NCI-H774 (cell line): Measurements from ENCODE around the gene CASK.

Experiments
- DNase-seq: peaks from one replicate; lab custom pipeline; 2025; lab: John Stamatoyannopoulos, UW

The CASK gene

GRCh38 chrX:41559235-41560052, 363.9 kb downstream of the CASK start:
- DNase-seq = no peak

DNA sequence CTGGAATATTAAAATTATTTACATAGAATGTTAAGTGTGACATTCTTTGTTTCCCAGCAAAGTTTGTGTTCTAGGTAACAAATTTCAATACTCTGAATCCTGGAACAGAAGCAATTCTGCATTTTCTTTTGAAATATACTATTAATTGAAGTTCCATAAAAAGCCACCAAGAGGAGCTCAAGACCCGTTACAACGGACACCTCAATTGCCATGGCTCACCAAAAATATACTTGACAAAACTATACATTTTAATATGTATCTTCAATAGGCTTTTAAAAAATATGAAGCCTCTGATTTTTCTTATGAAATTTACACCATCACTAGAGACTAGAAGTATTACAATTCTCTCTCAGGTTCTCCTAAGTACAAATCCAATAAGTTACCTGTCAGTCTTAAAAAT, 364.8 kb downstream of the CASK start:
- no peak for DNase-seq

DNA sequence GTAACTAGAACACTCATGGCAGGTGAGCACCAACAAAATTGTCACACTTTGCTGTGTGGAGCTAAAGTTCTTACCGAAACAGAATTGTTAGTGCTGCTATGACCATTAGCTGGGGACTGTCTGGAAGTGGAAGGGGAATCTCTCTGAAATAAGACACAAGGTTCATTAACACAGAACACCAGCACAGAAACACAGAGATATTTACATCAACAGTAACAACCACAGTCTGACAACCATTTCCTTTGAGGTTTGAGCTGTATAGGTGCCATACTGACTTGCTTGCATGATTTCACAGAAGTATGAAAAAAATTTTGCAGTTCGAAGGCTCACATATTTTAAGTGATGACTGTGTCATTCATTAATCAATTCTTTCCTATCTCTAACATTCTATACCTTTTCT, 366.4 kb downstream of the CASK start:
- DNase-seq = no peak

DNA sequence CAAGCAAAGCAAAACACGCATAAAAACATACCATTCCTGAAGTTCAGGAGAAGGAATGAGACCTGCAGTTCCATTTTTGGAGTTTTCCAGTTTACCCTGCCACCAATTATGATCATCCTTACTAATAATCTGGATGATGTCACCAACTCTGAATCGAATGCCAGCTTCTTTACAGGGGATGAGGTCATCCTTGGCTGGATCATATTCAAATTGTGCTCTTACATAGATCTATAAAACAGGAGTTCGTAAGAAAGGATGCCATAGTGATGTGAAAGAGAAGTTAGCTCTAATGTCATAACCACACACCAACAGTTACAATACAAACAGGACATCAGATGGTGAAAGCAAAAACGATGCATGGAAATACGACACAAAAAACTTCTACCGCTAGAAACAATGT, 369.7 kb downstream of the CASK start:
- no peak for DNase-seq

- DNase-seq = no peak
These were observed 374.9 kb downstream of the CASK start for GRCh38 chrX:41548411-41548810.

DNA sequence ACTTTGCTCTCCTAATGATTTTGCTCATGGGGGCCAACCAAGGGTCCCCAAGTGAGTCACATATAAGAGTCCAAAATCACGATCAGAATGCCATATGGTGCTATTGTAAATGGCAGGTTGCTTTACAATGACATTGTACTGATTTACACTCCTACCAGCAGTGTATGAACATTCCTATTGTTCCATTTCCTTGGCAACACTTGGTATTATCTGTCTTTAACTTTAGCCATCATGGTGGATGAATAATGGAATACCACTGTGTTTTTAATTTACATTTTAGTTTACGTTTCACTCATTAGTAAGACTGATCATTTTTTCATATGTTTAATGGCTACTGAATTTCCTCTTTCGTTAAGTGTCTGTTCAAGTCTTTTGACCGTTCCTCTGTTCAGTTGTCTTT, 379.7 kb downstream of the CASK start:
- no peak for DNase-seq

GRCh38 chrX:41543025-41543424, 380.3 kb downstream of the CASK start:
- no peak for DNase-seq

DNA sequence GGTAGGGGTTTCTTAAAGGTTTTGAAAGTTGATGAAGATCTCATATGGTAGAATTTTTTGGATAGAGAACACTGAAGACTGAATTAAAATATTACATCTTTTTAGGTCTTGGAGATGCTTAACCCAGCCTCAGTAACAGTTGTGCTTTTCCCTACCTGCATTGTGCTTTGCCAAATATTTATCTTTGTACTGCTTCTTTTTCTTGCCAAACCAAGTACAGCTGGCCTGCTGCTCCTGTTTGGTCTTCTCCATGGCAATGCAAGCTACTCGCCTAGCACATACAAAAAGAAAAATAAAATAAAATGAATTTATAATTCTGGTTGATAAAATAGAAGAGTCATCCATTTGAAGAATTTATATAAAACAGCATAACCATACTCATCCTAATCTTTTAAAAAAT, 380.8 kb downstream of the CASK start:
- no peak for DNase-seq

DNA sequence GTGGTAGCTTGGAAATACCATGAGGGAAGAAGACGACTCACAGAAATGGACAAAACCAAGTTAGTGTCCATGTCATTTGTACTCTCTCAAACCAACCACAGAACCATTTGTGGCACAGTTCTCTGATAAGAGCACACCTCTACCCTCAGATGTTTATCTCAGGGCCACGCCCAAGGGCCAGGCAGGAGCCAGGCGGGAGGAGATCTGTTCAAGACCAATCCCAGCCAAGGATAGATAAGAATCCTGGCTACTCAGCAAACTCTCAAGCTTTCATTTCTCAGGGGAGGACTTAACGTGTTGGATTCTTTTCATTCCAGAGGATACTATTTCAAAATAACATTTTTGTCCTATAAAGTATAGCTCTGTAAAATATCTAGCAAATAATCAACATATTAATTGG, 381.2 kb downstream of the CASK start:
- no peak for DNase-seq

- no peak for DNase-seq
These were observed 382.0 kb downstream of the CASK start for GRCh38 chrX:41541386-41541785.

DNA sequence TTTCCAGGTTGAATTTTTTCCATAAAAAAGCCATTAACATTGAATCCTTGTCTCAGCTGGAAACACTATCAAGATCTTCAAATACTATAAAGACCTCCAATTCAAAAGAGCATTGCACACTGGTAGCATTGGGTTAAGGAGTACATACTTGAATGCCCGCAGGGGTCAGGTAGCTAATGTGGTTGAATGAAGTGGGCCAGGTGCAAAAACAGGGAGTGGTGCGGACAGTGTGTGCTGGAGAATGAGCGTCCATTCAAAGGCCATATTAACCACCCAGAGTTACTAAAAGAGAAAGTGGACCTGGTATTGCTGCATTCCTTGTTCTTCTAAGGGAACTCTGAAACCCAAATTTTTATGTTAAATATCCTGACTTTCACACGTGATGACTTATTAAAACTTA, 384.6 kb downstream of the CASK start:
- peak; percentile 42 for DNase-seq

DNA sequence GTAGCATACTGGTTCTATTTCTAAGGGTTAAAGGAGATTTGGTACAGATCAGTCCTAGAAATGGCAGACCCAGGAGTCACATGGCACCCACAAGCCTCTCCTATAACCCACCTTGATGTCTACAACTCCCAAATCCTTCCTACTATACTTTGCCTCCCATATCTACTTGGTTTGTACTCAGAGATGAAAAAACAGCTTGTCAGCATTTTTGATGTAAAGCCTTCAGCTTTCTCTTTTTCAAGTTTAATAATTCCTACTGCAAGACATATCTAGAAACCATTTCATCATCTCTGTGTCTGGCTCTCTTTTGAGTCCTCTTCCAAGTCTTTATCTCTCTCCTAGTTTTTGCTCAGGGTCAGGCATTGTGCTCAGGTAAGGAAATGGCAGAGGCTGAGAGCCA, 393.3 kb downstream of the CASK start:
- DNase-seq = no peak

DNA sequence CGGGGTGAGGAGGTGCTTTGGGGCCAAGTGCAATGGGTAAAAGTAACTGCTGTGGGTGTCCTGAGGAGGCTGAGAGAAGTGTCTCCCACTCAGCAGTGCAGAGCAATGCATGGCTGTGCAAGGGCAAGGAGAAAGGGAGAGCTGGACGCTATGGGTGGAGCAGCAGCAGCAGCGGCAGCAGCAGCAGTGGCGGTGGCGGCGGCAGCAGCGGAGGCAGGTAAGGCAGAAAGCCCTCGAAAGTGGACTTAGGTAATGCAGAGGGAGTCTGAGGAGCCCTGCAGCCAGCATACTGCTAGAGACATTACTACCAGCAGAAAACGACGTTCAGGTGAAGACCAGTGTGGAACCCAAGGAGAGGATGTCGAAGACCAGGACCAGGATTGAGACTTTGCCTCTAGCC, 394.1 kb downstream of the CASK start:
- no peak for DNase-seq

DNA sequence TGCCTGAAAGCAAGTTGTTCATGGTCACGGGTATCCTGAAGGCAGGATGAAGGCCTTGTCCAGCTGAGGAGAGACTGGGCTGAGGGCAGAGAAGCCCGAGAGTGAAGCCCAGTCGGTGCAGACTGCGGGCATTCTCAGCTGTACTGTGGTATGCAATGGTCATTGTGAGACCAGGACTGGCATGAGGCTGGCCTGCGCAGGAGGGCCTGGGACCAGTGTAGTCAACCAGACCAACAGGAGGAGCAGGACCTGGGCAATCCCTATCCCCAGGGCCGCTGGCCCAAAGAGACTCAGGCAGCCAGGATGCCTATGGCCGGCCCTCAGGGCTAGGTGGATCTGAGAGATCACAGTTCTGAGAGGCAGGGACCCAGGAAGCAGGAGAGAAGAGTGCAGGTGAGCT, 394.6 kb downstream of the CASK start:
- no peak for DNase-seq

GRCh38 chrX:41526925-41527324, 396.4 kb downstream of the CASK start:
- DNase-seq = no peak

- DNase-seq = no peak
These were observed 397.1 kb downstream of the CASK start for GRCh38 chrX:41526271-41526670.

- no peak for DNase-seq
These were observed 400.7 kb downstream of the CASK start for GRCh38 chrX:41522671-41523070.

DNA sequence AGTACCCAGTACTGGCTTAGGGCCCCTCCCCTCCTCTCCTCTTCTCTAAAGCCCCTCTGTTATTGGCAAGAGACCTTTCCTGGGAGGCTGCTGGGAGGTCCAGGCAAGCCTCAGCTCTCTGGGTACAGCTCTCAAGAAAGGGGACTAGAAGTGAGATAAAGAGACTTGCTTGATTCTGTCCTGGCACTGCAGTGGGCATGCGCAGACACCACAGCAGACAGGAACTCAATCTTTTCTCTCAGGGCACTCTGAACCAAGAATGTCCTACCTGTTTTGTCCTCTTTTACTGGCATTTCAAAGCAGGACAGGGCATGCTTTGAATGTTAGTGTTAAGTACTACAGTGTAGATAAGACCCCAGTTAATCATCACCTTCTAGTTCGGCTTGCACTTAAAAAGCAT, 401.3 kb downstream of the CASK start:
- DNase-seq = no peak

- DNase-seq = no peak
These were observed 403.9 kb downstream of the CASK start for GRCh38 chrX:41519468-41519867.

DNA sequence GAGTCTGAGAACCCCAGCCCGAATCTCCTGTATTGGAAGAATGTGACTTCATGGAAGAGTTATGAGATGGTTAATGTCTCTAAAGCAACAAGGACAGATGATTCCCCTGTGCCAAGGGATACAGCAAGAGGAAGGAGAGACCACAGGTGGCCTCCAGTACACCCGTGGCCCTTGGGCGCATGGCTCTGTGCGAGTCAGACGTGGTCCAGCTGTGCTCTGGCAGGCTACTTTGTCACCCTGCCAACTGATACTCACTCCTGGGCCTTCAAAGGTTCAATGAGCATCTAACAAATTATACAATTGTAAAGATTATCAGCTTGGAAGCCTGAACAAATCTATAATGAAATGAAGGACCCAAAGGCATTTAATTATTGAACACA, 404.5 kb downstream of the CASK start:
- no peak for DNase-seq

GRCh38 chrX:41518127-41518840, 405.1 kb downstream of the CASK start:
- DNase-seq = no peak

GRCh38 chrX:41516999-41517765, 406.2 kb downstream of the CASK start:
- no peak for DNase-seq

DNA sequence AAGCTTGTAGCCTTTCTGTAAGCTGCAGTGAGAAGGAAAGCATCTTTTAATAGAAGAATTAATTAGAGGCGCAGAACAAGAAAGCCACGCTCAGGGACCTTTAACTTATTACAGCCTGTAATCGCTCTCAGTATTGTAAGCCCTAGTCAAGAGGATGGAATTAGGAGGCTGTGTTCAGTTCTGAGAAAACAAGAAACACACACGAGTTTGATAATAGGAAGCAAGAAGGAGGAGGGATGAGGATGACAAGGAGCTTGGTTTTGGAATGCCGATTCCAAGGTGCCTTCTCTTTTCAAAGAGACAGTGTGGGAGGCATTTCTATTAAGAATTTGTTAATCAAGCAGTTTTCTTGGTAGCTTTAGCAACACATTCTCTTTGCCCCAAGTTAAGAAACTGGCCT, 406.9 kb downstream of the CASK start:
- no peak for DNase-seq
